Osteocyte (in vitro differentiated cells): ENCODE measurements around the gene DPF1. TPM values are rescaled to one million over a fixed set of nuclear protein-coding genes. Genes with fewer than 3 reads are reported as not detected.

ENCODE experiments used
- DNase-seq: peaks from one replicate; pipeline ENCODE4 v3.0.0; 2021; ENCODE audit warnings: mixed read lengths; ENCODE audit not compliant: unreplicated experiment; ENCODE audit errors: extremely low spot score
- H3K27ac Mint-ChIP-seq: one replicate; pipeline ENCODE4 v1.8.0; 2021; ENCODE audit warnings: mild to moderate bottlenecking, mixed read lengths; ENCODE audit not compliant: unreplicated experiment
- H3K27me3 Mint-ChIP-seq: one replicate; pipeline ENCODE4 v1.8.0; 2021; ENCODE audit warnings: mixed read lengths; ENCODE audit not compliant: unreplicated experiment
- H3K36me3 Mint-ChIP-seq: one replicate; pipeline ENCODE4 v1.8.0; 2021; ENCODE audit warnings: mixed read lengths; ENCODE audit not compliant: unreplicated experiment
- H3K4me1 Mint-ChIP-seq: one replicate; pipeline ENCODE4 v1.8.0; 2021; ENCODE audit warnings: mixed read lengths; ENCODE audit not compliant: unreplicated experiment
- H3K4me3 Mint-ChIP-seq: one replicate; pipeline ENCODE4 v1.8.0; 2021; ENCODE audit warnings: mild to moderate bottlenecking, moderate library complexity, mixed read lengths; ENCODE audit not compliant: unreplicated experiment
- H3K9me3 Mint-ChIP-seq: one replicate; pipeline ENCODE4 v1.8.0; 2021; ENCODE audit warnings: mixed read lengths; ENCODE audit not compliant: unreplicated experiment
- total RNA-seq: library from RNA; stranded (reverse); gene quantifications from 2 replicates; pipeline ENCODE4 v1.2.1, GENCODE V29; 2021
- TF ChIP-seq, protein P1 (sequence below): fragments of 200-600 bp; sonication (generic); IDR thresholded peaks from 2 replicates; pipeline ENCODE4 v1.5.0; 2021; ENCODE audit warnings: antibody characterized with exemption, mild to moderate bottlenecking, moderate library complexity

DPF1 gene
- total RNA-seq, 1 donor from 2014 or later = 2.2 TPM

DNA sequence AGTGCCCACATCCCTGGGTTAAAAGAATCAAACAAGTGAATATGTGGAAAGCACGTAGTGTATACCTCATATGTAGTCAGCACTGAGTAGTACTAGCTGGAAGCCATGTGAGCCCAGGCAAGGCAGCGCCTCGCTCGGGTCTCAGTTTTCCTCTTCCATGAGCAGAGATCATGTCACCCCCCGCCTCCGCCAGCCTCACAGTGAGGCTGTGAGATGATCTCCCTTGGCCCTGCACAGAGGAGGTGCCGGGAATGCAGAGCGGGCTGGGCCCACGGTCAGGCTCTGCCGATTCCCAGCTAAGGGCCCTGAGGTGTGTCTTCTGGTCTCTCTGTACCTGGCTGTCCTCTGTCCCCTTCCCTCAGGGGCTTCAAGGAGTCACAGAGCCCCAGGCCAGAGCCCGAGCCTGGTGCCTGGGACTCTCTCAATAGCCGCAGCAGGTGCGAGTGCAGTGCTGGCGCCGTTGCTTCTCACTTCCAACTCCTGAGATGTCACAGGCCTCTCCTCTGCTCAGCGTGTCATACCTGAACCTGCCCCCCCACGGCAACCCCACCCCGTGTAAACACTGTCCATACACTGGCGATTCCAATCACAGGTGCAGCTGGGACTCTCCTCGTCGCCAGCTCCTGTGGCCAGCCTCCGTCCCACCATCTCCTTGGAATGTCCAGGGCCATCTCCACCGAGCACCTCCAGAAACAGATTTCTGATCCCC lies 26.9 kb downstream of the DPF1 start:
- H3K36me3 Mint-ChIP-seq = peaks cover 8% of the 10 kb centered on the region
- H3K4me1 Mint-ChIP-seq = no peaks in the 10 kb centered on the region
- no peaks in the 10 kb centered on the region for H3K9me3 Mint-ChIP-seq
- DNase-seq = no peak
- H3K27ac Mint-ChIP-seq = no peak overlapping the region
- TF ChIP-seq, protein P1, sequence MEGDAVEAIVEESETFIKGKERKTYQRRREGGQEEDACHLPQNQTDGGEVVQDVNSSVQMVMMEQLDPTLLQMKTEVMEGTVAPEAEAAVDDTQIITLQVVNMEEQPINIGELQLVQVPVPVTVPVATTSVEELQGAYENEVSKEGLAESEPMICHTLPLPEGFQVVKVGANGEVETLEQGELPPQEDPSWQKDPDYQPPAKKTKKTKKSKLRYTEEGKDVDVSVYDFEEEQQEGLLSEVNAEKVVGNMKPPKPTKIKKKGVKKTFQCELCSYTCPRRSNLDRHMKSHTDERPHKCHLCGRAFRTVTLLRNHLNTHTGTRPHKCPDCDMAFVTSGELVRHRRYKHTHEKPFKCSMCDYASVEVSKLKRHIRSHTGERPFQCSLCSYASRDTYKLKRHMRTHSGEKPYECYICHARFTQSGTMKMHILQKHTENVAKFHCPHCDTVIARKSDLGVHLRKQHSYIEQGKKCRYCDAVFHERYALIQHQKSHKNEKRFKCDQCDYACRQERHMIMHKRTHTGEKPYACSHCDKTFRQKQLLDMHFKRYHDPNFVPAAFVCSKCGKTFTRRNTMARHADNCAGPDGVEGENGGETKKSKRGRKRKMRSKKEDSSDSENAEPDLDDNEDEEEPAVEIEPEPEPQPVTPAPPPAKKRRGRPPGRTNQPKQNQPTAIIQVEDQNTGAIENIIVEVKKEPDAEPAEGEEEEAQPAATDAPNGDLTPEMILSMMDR = no peak
- H3K27me3 Mint-ChIP-seq = no peaks in the 10 kb centered on the region
- H3K4me3 Mint-ChIP-seq = no peak overlapping the region

DNA sequence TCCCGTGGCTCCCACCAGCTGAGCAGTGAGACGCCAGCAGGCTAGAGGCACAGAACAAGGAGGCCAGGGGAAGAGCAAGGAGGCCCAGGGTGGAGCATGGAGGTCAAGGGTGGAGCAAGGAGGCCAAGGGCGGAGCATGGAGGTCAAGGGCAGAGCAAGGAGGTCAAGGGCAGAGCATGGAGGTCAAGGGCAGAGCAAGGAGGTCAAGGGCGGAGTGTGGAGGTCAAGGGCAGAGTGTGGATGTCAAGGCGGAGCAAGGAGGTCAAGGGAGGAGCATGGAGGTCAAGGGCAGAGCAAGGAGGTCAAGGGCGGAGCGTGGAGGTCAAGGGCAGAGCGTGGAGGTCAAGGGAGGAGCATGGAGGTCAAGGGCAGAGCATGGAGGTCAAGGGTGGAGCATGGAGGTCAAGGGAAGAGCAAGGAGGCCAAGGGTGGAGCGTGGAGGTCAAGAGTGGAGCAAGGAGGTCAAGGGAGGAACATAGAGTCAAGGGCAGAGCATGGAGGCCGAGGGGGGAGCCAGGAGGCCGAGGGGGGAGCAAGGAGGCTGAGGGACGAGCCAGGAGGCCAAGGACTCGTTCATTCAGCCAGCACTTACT lies 27.7 kb downstream of the DPF1 start:
- no peak overlapping the region for H3K27ac Mint-ChIP-seq
- no peak for DNase-seq
- TF ChIP-seq, protein P1 = no peak
- H3K4me3 Mint-ChIP-seq = no peak overlapping the region
- H3K4me1 Mint-ChIP-seq = no peaks in the 10 kb centered on the region
- H3K27me3 Mint-ChIP-seq = no peaks in the 10 kb centered on the region
- no peaks in the 10 kb centered on the region for H3K9me3 Mint-ChIP-seq
- peaks cover 4% of the 10 kb centered on the region for H3K36me3 Mint-ChIP-seq

DNA sequence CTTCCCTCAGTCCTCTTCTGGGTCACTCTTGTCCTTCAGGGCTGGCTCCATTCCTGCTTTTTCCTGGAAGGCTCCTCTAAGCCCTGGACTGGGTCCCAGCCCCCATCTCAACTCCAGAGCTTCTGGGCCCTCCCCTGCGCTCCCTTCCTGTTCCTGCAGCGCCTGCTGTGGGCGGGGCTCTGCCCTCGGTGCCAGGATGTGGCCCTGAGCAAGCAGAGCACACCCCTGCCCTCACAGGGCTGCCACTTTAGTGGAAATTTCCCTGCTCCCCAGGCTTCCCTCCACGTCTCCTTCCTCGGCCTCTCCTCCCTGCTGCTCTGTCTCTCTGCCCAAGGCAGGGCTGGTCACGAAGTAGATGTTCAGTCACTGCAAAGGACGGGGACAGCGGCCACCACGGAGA lies 28.8 kb downstream of the DPF1 start:
- DNase-seq = no peak
- H3K9me3 Mint-ChIP-seq = no peaks in the 10 kb centered on the region
- H3K4me1 Mint-ChIP-seq = no peaks in the 10 kb centered on the region
- TF ChIP-seq, protein P1 = no peak
- peaks cover 3% of the 10 kb centered on the region for H3K36me3 Mint-ChIP-seq
- no peak overlapping the region for H3K27ac Mint-ChIP-seq
- H3K27me3 Mint-ChIP-seq = no peaks in the 10 kb centered on the region
- H3K4me3 Mint-ChIP-seq = no peak overlapping the region

DNA sequence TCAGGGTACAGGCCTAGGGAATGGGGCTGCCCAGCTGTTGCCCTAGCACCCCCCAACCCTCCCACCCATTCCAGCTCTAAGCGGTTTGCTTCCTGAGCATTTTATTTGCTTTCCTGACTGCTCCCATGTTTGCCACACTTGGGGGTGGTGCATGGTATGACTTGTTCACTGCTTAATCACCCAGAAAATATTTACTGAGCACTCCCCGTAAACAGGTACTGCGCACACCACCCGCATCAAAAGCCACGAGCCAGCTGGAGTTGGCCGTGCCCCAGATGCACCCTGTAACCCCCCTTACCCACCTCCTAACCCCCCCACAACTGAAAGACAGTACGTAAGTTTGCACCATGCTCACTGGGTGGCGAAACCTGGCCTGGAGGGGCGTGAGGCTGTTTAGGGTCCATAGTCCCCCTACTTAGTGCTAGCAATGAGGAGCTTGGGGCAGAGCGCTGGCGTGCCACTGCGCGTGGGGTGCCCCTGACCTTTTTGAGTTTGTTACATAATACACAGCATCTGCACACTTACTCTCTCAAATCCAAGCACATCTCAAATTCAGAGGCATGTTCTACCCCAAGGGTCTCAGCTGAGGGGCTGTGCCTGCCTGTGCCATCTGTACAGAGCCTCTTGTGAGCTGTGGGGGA lies 29.8 kb downstream of the DPF1 start:
- peaks cover 5% of the 10 kb centered on the region for H3K36me3 Mint-ChIP-seq
- H3K9me3 Mint-ChIP-seq = no peaks in the 10 kb centered on the region
- no peak overlapping the region for H3K27ac Mint-ChIP-seq
- TF ChIP-seq, protein P1 = no peak
- no peaks in the 10 kb centered on the region for H3K27me3 Mint-ChIP-seq
- no peak overlapping the region for H3K4me3 Mint-ChIP-seq
- H3K4me1 Mint-ChIP-seq = peaks cover 2% of the 10 kb centered on the region
- no peak for DNase-seq

DNA sequence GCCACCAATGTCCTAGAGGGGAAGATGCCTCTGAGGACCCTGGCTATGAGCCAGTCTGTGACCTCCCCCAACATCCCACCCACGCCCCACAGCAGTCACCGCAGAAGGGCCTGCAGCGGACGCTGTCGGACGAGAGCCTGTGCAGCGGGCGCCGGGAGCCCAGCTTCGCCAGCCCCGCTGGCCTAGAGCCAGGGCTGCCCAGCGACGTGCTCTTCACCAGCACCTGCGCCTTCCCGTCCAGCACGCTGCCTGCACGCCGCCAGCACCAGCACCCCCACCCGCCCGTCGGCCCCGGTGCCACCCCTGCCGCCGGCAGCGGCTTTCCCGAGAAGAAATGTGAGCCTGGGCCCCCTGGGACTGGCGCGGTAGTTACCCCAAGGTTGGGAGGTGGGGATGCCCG lies 30.6 kb downstream of the DPF1 start:
- TF ChIP-seq, protein P1 = no peak
- no peak overlapping the region for H3K4me3 Mint-ChIP-seq
- H3K9me3 Mint-ChIP-seq = no peaks in the 10 kb centered on the region
- DNase-seq = no peak
- no peak overlapping the region for H3K27ac Mint-ChIP-seq
- H3K27me3 Mint-ChIP-seq = no peaks in the 10 kb centered on the region
- H3K4me1 Mint-ChIP-seq = peaks cover 2% of the 10 kb centered on the region
- H3K36me3 Mint-ChIP-seq = peaks cover 5% of the 10 kb centered on the region
